Measurements from ENCODE around the gene ELOVL2.

Gene ELOVL2

GRCh38 chr6:10977231-10977968 lies 66.7 kb downstream of the ELOVL2 start:
- DNase-seq (ENCODE audit: low read depth): no peak

DNA sequence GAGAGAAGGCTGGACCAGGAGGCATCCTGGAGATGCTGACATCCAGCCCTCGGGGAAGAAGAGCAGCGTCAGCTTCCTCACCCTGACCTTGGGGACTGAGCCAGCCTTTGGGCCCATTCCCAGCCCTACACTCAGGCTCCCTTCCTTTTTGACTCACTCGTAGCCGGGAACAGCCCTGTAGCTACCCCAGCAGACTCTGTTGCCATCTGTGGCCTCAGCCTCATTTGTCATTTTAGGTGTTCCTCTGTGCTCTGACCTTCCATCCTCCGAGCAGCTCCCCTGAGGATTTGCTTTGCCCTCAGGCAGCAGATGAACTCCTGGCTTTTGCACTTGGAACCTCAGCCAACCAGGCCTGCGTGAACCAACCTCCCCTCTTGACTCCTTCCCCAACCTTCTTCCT lies 67.5 kb downstream of the ELOVL2 start:
- DNase-seq (ENCODE audit: low read depth): no peak

DNA sequence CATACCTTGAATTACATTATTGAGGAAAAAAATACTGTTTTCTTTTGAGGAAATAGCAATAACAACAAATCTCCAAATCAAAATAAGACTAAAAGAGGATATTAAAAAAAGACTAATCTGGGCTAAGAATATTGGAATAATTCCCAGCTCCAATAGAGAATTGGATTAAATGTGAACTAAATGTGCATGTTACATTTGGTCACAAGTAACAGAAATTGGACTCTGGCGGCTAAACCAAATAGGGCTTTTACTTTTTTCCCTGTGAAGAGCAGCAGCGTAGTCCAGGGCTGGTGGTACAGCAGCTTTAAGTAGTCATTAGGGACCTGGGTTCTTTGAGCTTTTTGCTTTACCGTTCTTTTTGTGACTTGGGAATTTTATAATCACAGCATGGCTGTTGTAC lies 71.9 kb downstream of the ELOVL2 start:
- DNase-seq (ENCODE audit: low read depth): no peak

DNA sequence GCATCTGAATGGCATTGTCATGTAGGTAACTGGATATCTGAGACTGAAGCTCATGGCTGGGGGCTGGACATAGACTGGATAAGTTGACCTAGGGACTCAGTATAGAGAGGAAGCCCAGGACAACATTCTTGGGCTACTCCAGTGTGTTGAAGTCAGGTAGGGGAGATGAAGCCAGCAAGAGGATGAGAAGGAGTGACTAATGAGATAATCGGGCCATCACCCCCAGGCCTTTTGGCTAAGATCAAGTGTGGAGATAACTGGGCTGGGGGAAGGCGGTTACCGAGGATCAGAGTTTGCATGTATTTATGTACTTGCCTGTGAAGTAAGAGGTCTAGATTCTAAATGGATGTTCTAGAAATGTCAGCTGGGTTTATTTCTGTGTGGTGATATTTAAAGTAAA lies 73.4 kb downstream of the ELOVL2 start:
- DNase-seq (ENCODE audit: low read depth): no peak

DNA sequence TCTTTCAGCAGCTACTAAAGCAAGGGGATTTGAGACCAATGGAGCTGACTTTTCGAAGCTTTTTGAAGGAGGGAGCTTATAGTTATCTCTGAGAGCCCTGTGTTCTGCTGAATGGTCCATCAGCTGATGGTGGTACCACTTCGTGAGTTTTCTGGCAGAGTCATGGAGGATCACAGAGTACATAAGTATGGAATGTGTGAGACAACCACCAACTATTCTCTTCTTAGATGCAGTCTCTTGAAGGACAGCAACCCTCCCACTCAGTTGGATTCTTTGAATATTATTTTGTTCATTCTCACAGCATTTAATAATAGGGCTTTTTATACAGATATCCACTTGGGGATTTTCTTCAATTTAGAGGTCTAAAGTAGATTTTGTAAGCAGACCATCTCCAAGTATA lies 75.3 kb downstream of the ELOVL2 start:
- no peak for DNase-seq (ENCODE audit: low read depth)

GRCh38 chr6:10964684-10965083 lies 79.4 kb downstream of the ELOVL2 start:
- no peak for DNase-seq (ENCODE audit: low read depth)

- no peak for DNase-seq (ENCODE audit: low read depth)
Observed at GRCh38 chr6:10963113-10963512, 81.0 kb downstream of the ELOVL2 start.

GRCh38 chr6:10962673-10963072 lies 81.4 kb downstream of the ELOVL2 start:
- no peak for DNase-seq (ENCODE audit: low read depth)

DNA sequence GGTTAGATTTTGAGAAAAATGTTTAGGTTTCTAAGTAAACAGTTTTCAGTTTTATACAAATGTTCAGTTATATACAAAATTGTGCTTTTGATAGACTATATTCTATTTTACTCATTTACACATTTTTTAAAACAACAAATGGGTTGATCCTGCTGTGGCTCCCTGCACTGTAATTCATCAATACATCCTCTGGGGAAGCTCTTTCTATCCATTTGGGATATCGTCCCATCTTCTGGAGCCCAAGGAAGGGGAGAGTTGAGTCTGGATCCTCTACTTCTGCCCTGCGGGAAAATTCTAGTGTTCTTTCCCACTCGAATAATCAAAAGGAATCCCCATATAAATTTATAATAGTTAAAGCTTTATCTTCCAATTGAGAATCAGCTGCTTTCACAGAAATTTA lies 82.3 kb downstream of the ELOVL2 start:
- no peak for DNase-seq (ENCODE audit: low read depth)

- no peak for DNase-seq (ENCODE audit: low read depth)
Observed at GRCh38 chr6:10960171-10960570, 83.9 kb downstream of the ELOVL2 start.

GRCh38 chr6:10957414-10957886 lies 86.7 kb downstream of the ELOVL2 start:
- DNase-seq (ENCODE audit: low read depth): no peak

GRCh38 chr6:10956776-10957175 lies 87.3 kb downstream of the ELOVL2 start:
- no peak for DNase-seq (ENCODE audit: low read depth)

DNA sequence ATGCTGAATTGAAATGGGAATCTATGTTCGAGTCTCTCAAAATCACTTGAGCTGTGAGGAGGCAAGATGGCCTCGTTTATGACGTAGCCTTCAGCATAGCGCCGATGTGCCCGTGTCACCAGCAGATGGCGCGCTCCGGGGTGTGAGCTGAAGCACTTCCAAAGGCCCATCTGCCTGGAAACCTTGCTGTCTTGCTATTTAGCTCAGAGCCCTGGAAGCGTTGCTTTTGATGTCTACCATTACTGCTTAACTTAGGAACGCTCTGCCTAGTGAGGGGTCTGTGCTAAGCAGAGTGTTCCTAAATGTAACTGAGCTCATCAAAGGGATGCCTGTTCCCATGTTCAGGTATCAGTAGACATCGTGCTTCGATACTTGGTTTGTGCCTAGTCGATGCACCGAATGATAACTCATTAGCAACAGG lies 89.5 kb downstream of the ELOVL2 start:
- peak; percentile 22 for DNase-seq (ENCODE audit: low read depth)

DNA sequence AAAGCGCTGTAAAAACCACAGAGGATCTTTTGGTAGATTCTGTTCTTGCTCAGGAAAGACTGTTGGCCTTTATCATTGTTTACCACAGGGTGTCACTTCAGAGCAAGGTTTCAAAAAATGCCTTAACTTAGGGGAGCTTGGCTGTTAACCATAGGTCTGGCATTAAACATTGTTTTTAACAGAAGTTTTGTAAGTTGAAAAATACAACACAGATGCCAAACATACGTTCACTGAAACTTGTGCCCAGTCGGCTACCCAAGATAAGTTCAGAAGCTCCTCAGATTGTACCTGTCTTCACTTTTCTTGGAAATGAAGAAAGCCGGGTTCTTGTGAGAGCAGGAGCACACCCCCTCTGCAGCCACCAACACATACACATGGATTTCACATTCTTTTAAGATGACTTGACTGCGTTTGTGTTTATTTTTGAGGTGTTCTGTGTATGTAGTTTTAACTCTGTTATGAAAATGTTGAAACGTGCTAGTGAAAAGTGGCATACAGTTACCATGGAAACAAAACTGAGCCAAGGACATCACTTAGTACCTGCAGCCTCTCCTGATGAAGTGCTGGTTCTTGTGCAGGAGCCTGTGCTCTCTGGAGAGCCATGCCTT lies 92.3 kb downstream of the ELOVL2 start:
- DNase-seq (ENCODE audit: low read depth): no peak

GRCh38 chr6:10949579-10950490 lies 94.3 kb downstream of the ELOVL2 start:
- DNase-seq (ENCODE audit: low read depth): no peak

- no peak for DNase-seq (ENCODE audit: low read depth)
Observed at GRCh38 chr6:10947966-10948365, 96.1 kb downstream of the ELOVL2 start.

DNA sequence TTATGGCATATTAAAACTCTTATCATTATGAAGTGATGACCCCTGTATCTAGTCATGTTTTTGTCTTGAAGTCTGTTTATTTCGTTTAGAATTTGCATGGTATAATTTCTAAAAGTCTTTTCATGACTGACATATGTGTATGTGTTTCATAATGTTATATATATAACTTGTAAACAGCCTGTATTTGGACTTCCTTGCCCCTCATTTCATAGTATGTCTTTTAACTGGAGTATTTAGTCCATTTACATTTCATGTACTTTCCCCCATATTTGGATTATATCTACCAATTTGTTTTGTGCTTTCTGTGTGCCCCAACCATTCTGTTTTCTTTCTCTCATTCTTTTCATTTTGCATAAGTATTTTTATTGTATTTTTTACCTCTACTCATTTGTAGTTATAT lies 98.3 kb downstream of the ELOVL2 start:
- no peak for DNase-seq (ENCODE audit: low read depth)

GRCh38 chr6:10939840-10940239 lies 104.3 kb downstream of the ELOVL2 start:
- DNase-seq (ENCODE audit: low read depth): no peak

GRCh38 chr6:10933126-10933525 lies 111.0 kb downstream of the ELOVL2 start:
- no peak for DNase-seq (ENCODE audit: low read depth)

Measured in stimulated activated CD4-positive, alpha-beta T cell treated with anti-CD3 and anti-CD28 coated beads, Interleukin-2, amount 100 ng/mL, for 4 hours (primary cell).